ENCODE measurements around the gene AGBL4. TPM values are rescaled to one million over a fixed set of nuclear protein-coding genes. Genes with fewer than 3 reads are reported as not detected.

The AGBL4 gene
- total RNA-seq, 1 donor from 2014 or later = not detected

GRCh38 chr1:48670234-48671020 is 1353.3 kb downstream of the AGBL4 start:
- Histone ChIP-seq H3K9me3 (no peaks in the 10 kb centered on the region), H3K36me3 (no peaks in the 10 kb centered on the region), H3K4me1 (no peaks in the 10 kb centered on the region), H3K27me3 (no peaks in the 10 kb centered on the region), H3K27ac (no peak overlapping the region), H3K4me3 (no peak overlapping the region)
- no peak for DNase-seq (ENCODE audit: low spot score in 2 of 2)
- no peak for TF ChIP-seq CTCF (IDR thresholded peaks at IDR 0.05)
- intact Hi-C loops (cut with DNase I) = no loop called here

GRCh38 chr1:48668339-48668738 is 1355.4 kb downstream of the AGBL4 start:
- Histone ChIP-seq H3K9me3 (no peaks in the 10 kb centered on the region), H3K27me3 (no peaks in the 10 kb centered on the region), H3K27ac (no peak overlapping the region), H3K36me3 (no peaks in the 10 kb centered on the region), H3K4me1 (no peaks in the 10 kb centered on the region), H3K4me3 (no peak overlapping the region)
- no peak for DNase-seq (ENCODE audit: low spot score in 2 of 2)
- intact Hi-C loops (cut with DNase I) = no loop called here
- no peak for TF ChIP-seq CTCF (IDR thresholded peaks at IDR 0.05)

- H3K36me3 ChIP-seq = no peaks in the 10 kb centered on the region
- no peak overlapping the region for H3K27ac ChIP-seq
- H3K4me3 ChIP-seq = no peak overlapping the region
- no peak for DNase-seq (ENCODE audit: low spot score in 2 of 2)
- TF ChIP-seq CTCF (IDR thresholded peaks at IDR 0.05) = no peak
- H3K4me1 ChIP-seq = no peaks in the 10 kb centered on the region
- intact Hi-C loops (cut with DNase I) = no loop called here
- no peaks in the 10 kb centered on the region for H3K27me3 ChIP-seq
- H3K9me3 ChIP-seq = no peaks in the 10 kb centered on the region
These were observed 1356.0 kb downstream of the AGBL4 start for GRCh38 chr1:48667782-48668181.

GRCh38 chr1:48665708-48666407 is 1357.9 kb downstream of the AGBL4 start:
- H3K27ac ChIP-seq = no peak overlapping the region

GRCh38 chr1:48661726-48662463 is 1361.9 kb downstream of the AGBL4 start:
- Histone ChIP-seq H3K27ac (no peak overlapping the region), H3K4me1 (no peaks in the 10 kb centered on the region), H3K4me3 (no peak overlapping the region), H3K9me3 (no peaks in the 10 kb centered on the region), H3K27me3 (no peaks in the 10 kb centered on the region), H3K36me3 (no peaks in the 10 kb centered on the region)
- no peak for DNase-seq (ENCODE audit: low spot score in 2 of 2)
- TF ChIP-seq CTCF (IDR thresholded peaks at IDR 0.05) = no peak
- intact Hi-C loops (cut with DNase I) = no loop called here

More at GRCh38 chr1:48665708-48666407, 1357.9 kb downstream of the AGBL4 start:
- no peaks in the 10 kb centered on the region for H3K9me3 ChIP-seq
- H3K4me3 ChIP-seq = no peak overlapping the region
- no peak for TF ChIP-seq CTCF (IDR thresholded peaks at IDR 0.05)
- DNase-seq (ENCODE audit: low spot score in 2 of 2) = no peak
- H3K27me3 ChIP-seq = no peaks in the 10 kb centered on the region
- intact Hi-C loops (cut with DNase I) = no loop called here
- H3K36me3 ChIP-seq = no peaks in the 10 kb centered on the region
- no peaks in the 10 kb centered on the region for H3K4me1 ChIP-seq
